ENCODE measurements around the gene ELFN1.

Gene ELFN1

GRCh38 chr7:1667566-1668395, 2.3 kb upstream of the ELFN1 start:
- TF ChIP-seq BHLHE40 (IDR thresholded peaks at IDR 0.05; ENCODE audit: borderline replicate concordance) (no peak), HDGF (IDR thresholded peaks at IDR 0.05; ENCODE audit: borderline replicate concordance) (no peak), FOXA1 (IDR thresholded peaks at IDR 0.05) (no peak), SUZ12 (IDR thresholded peaks at IDR 0.05) (no peak), NFRKB (IDR thresholded peaks at IDR 0.05) (no peak), CTBP1 (IDR thresholded peaks at IDR 0.05; ENCODE audit: borderline replicate concordance) (no peak), FOXK2 (IDR thresholded peaks at IDR 0.05) (no peak), ELF4 (IDR thresholded peaks at IDR 0.05) (no peak), L3MBTL2 (conservative IDR thresholded peaks at IDR 0.05) (no peak), ZNF384 (IDR thresholded peaks at IDR 0.05) (no peak), ARNT (IDR thresholded peaks at IDR 0.05) (no peak), SP1 (IDR thresholded peaks at IDR 0.05) (no peak), PKNOX1 (IDR thresholded peaks at IDR 0.05) (no peak), TARDBP (IDR thresholded peaks at IDR 0.05) (no peak), FOXM1 (IDR thresholded peaks at IDR 0.05; ENCODE audit: borderline replicate concordance) (no peak), LEF1 (IDR thresholded peaks at IDR 0.05; ENCODE audit: borderline replicate concordance) (no peak)
- ChIA-PET CTCF (no interaction called here), POLR2A (no interaction called here)
- DNase-seq (ENCODE audit: extremely low spot score), result no peak

GRCh38 chr7:1668396-1669063, 1.5 kb upstream of the ELFN1 start:
- DNase-seq (ENCODE audit: extremely low spot score), result no peak
- ChIA-PET POLR2A (no interaction called here), CTCF (no interaction called here)
- no peak for TF ChIP-seq BHLHE40 (IDR thresholded peaks at IDR 0.05; ENCODE audit: borderline replicate concordance)
- TF ChIP-seq TARDBP (IDR thresholded peaks at IDR 0.05), result no peak
- no peak for TF ChIP-seq FOXK2 (IDR thresholded peaks at IDR 0.05)
- no peak for TF ChIP-seq L3MBTL2 (conservative IDR thresholded peaks at IDR 0.05)
- TF ChIP-seq HDGF (IDR thresholded peaks at IDR 0.05; ENCODE audit: borderline replicate concordance), result no peak
- no peak for TF ChIP-seq FOXA1 (IDR thresholded peaks at IDR 0.05)
- no peak for TF ChIP-seq CTBP1 (IDR thresholded peaks at IDR 0.05; ENCODE audit: borderline replicate concordance)
- TF ChIP-seq SP1 (IDR thresholded peaks at IDR 0.05), result no peak
- TF ChIP-seq SUZ12 (IDR thresholded peaks at IDR 0.05), result no peak
- no peak for TF ChIP-seq FOXM1 (IDR thresholded peaks at IDR 0.05; ENCODE audit: borderline replicate concordance)

GRCh38 chr7:1669064-1669951, 769 bp upstream of the ELFN1 start:
- ChIA-PET CTCF (no interaction called here), POLR2A (no interaction called here)
- TF ChIP-seq ARNT (IDR thresholded peaks at IDR 0.05), result no peak
- no peak for TF ChIP-seq FOXA1 (IDR thresholded peaks at IDR 0.05)
- no peak for TF ChIP-seq TARDBP (IDR thresholded peaks at IDR 0.05)
- TF ChIP-seq L3MBTL2 (conservative IDR thresholded peaks at IDR 0.05), result no peak
- TF ChIP-seq FOXK2 (IDR thresholded peaks at IDR 0.05), result no peak
- TF ChIP-seq ELF4 (IDR thresholded peaks at IDR 0.05), result no peak
- no peak for TF ChIP-seq FOXM1 (IDR thresholded peaks at IDR 0.05; ENCODE audit: borderline replicate concordance)
- TF ChIP-seq PKNOX1 (IDR thresholded peaks at IDR 0.05), result no peak
- no peak for TF ChIP-seq SP1 (IDR thresholded peaks at IDR 0.05)
- no peak for TF ChIP-seq ZNF384 (IDR thresholded peaks at IDR 0.05)
- no peak for TF ChIP-seq LEF1 (IDR thresholded peaks at IDR 0.05; ENCODE audit: borderline replicate concordance)
- TF ChIP-seq SUZ12 (IDR thresholded peaks at IDR 0.05), result no peak
- DNase-seq (ENCODE audit: extremely low spot score), result no peak

GRCh38 chr7:1670894-1671593, 967 bp downstream of the ELFN1 start:
- ChIA-PET CTCF (no interaction called here), POLR2A (no interaction called here)
- no peak for DNase-seq (ENCODE audit: extremely low spot score)
- TF ChIP-seq FOXK2 (IDR thresholded peaks at IDR 0.05) (no peak), ELF4 (IDR thresholded peaks at IDR 0.05) (no peak), LEF1 (IDR thresholded peaks at IDR 0.05; ENCODE audit: borderline replicate concordance) (no peak), TARDBP (IDR thresholded peaks at IDR 0.05) (no peak), BHLHE40 (IDR thresholded peaks at IDR 0.05; ENCODE audit: borderline replicate concordance) (no peak), FOXM1 (IDR thresholded peaks at IDR 0.05; ENCODE audit: borderline replicate concordance) (no peak), SP1 (IDR thresholded peaks at IDR 0.05) (no peak), HDGF (IDR thresholded peaks at IDR 0.05; ENCODE audit: borderline replicate concordance) (no peak), NFRKB (IDR thresholded peaks at IDR 0.05) (no peak), PKNOX1 (IDR thresholded peaks at IDR 0.05) (no peak), FOXA1 (IDR thresholded peaks at IDR 0.05) (no peak), ZNF384 (IDR thresholded peaks at IDR 0.05) (no peak), L3MBTL2 (conservative IDR thresholded peaks at IDR 0.05) (no peak)
